ENCODE results near the gene DKC1.

- TF ChIP-seq POLR2AphosphoS5 (IDR thresholded peaks at IDR 0.05; ENCODE audit: low read depth, low read length) (no peak), CTCF (IDR thresholded peaks at IDR 0.05) (no peak), SIN3A (IDR thresholded peaks at IDR 0.05; ENCODE audit: borderline replicate concordance, insufficient read depth, low read depth, low read length) (no peak), TCF7L2 (IDR thresholded peaks at IDR 0.05; ENCODE audit: low read depth, low read length) (no peak), REST (IDR thresholded peaks at IDR 0.05; ENCODE audit: insufficient read depth in 1 of 2, low read depth in 2 of 2, low read length in 1 of 2) (no peak)
Measured at GRCh38 chrX:154793084-154793795, 30.6 kb downstream of the DKC1 start.

Measured in Panc1 (cell line).